HepG2 (cell line): ENCODE measurements around the gene ZNF740. TPM values are rescaled to one million over a fixed set of nuclear protein-coding genes. Genes with fewer than 3 reads are reported as not detected.
A peak's percentile ranks its signal among the peaks of the same experiment; 100 is the strongest.

Experiments
- ATAC-seq: fragments of 200-7000 bp; cut with Tn5 transposase; 3 replicates; pipeline ENCODE4 v1.9.1; 2020; ENCODE audit warnings: mild to moderate bottlenecking, moderate library complexity
- BruUV-seq: library from RNA; stranded (reverse); fragments of 400-500 nt; replicated peaks from 2 replicates; lab custom pipeline; 2021; lab: Mats Ljungman, UMichigan
- CTCF ChIA-PET: fragments of 300-600 bp; formaldehyde crosslinking; extraction: SDS; loops from one replicate; lab custom pipeline; 2021; ENCODE audit warnings: low total read pairs, inconsistent platforms, low intra/inter-chr PET ratio; lab: Yijun Ruan, JAX
- POLR2A ChIA-PET: fragments of 350-600 bp; sonication (Branson Sonifier 250); formaldehyde crosslinking; loops from one replicate; lab custom pipeline; 2020; ENCODE audit warnings: antibody characterized with exemption, inconsistent platforms; lab: Yijun Ruan, JAX
- DNase-seq: peaks from one replicate; pipeline ENCODE4 v3.0.0-alpha.2; 2015; ENCODE audit warnings: low spot score
- FAIRE-seq: peaks from 3 replicates; lab custom pipeline; 2011; peaks lifted over from hg19 to GRCh38; lab: Jason Lieb, UNC
- H2AFZ ChIP-seq: one replicate; pipeline ENCODE4 v1.6.1; 2011; ENCODE audit warnings: low read length, inconsistent platforms
- H3K27ac ChIP-seq: fragments of 300-600 bp; 3 replicates; pipeline ENCODE4 v1.8.0; 2011; ENCODE audit warnings: mixed run types, mild to moderate bottlenecking, mixed read lengths, low read length, inconsistent platforms; ENCODE audit not compliant: insufficient read depth; ENCODE audit errors: extremely low read length
- H3K27me3 ChIP-seq, 2 experiments: fragments of 200-600 bp in 1 of 2; 2 replicates in 1 of 2; 3 replicates in 1 of 2; pipeline versions ENCODE4 v1.6.0 to v1.8.0; 2011; ENCODE audit warnings: low read length in 2 of 2, mild to moderate bottlenecking in 2 of 2, moderate library complexity in 2 of 2, inconsistent platforms in 1 of 2; ENCODE audit not compliant: insufficient read depth in 2 of 2, control insufficient read depth in 1 of 2
- H3K36me3 ChIP-seq, 2 experiments: fragments of 200-600 bp in 1 of 2; replicated peaks in 1 of 2; 2 replicates in 1 of 2; 3 replicates in 1 of 2; pipeline versions ENCODE4 v1.5.1 to v1.8.0; 2011; ENCODE audit warnings: low read length in 2 of 2, inconsistent platforms in 1 of 2; ENCODE audit not compliant: insufficient read depth in 2 of 2, control insufficient read depth in 1 of 2
- H3K4me1 ChIP-seq: 2 replicates; pipeline ENCODE4 v1.5.1; 2012; ENCODE audit warnings: low read length, inconsistent platforms; ENCODE audit not compliant: insufficient read depth
- H3K4me2 ChIP-seq: 2 replicates; pipeline ENCODE4 v1.6.0; 2011; ENCODE audit warnings: low read depth, low read length, inconsistent platforms
- H3K4me3 ChIP-seq, 3 experiments: fragments of 200-600 bp in 1 of 3; sonication (generic), shearing (Covaris generic) in 1 of 3; replicated peaks in 1 of 3; 2 replicates each; pipeline ENCODE4 v1.5.1; 2011 to 2016; ENCODE audit warnings: low read length in 3 of 3, inconsistent platforms in 2 of 3, low read depth in 2 of 3, mild to moderate bottlenecking in 2 of 3, control low read depth in 1 of 3, mixed read lengths in 1 of 3; ENCODE audit not compliant: insufficient read depth in 1 of 3
- H3K79me2 ChIP-seq: one replicate; pipeline ENCODE4 v1.6.1; 2011; ENCODE audit warnings: low read length, inconsistent platforms; ENCODE audit not compliant: insufficient read depth
- H3K9ac ChIP-seq: 2 replicates; pipeline ENCODE4 v1.6.0; 2011; ENCODE audit warnings: mild to moderate bottlenecking, low read depth, low read length, inconsistent platforms; ENCODE audit not compliant: insufficient read depth
- H3K9me3 ChIP-seq: 2 replicates; pipeline ENCODE4 v1.5.1; 2012; ENCODE audit warnings: mild to moderate bottlenecking, low read length
- H4K20me1 ChIP-seq: 2 replicates; pipeline ENCODE4 v1.6.0; 2011; ENCODE audit warnings: inconsistent platforms, mild to moderate bottlenecking, low read length, moderate library complexity; ENCODE audit not compliant: insufficient read depth
- CEBPB ChIP-seq: IDR thresholded peaks from 2 replicates; pipeline ENCODE4 v1.6.1; 2011; ENCODE audit warnings: low read depth, low read length, improper control_type of control experiment, borderline replicate concordance
- PHB2 ChIP-seq: fragments of 450-650 bp; IDR thresholded peaks from 2 replicates; pipeline ENCODE4 v1.6.1; 2018; ENCODE audit not compliant: partially characterized antibody
- RARG ChIP-seq: sonication (generic); formaldehyde crosslinking; IDR thresholded peaks from 2 replicates; pipeline ENCODE4 v1.4.0; 2020; ENCODE audit warnings: low read depth, mild to moderate bottlenecking, missing genetic modification reagents
- SMAD9 ChIP-seq: sonication (generic); formaldehyde crosslinking; IDR thresholded peaks from 2 replicates; pipeline ENCODE4 v1.5.1; 2020; ENCODE audit warnings: mild to moderate bottlenecking, missing genetic modification reagents
- TRAFD1 ChIP-seq: sonication (generic); formaldehyde crosslinking; IDR thresholded peaks from 2 replicates; pipeline ENCODE4 v1.5.1; 2020; ENCODE audit warnings: missing genetic modification reagents, mild to moderate bottlenecking, borderline replicate concordance
- ZNF33B ChIP-seq: sonication (generic); formaldehyde crosslinking; IDR thresholded peaks from 2 replicates; pipeline ENCODE4 v1.5.1; 2020; ENCODE audit warnings: mild to moderate bottlenecking, missing genetic modification reagents
- ZNF564 ChIP-seq: sonication (generic); formaldehyde crosslinking; IDR thresholded peaks from 2 replicates; pipeline ENCODE4 v1.8.1; 2023; ENCODE audit warnings: mild to moderate bottlenecking, missing genetic modification reagents
- ZNF569 ChIP-seq: sonication (generic); formaldehyde crosslinking; IDR thresholded peaks from 2 replicates; pipeline ENCODE4 v1.5.0; 2020; ENCODE audit warnings: mild to moderate bottlenecking, missing genetic modification reagents, moderate library complexity, borderline replicate concordance
- ZNF788 ChIP-seq: sonication (generic); formaldehyde crosslinking; IDR thresholded peaks from 2 replicates; pipeline ENCODE4 v1.5.0; 2020; ENCODE audit warnings: mild to moderate bottlenecking, missing genetic modification reagents, borderline replicate concordance
- ZNF83 ChIP-seq: sonication (generic); formaldehyde crosslinking; IDR thresholded peaks from 2 replicates; pipeline ENCODE4 v1.4.0; 2020; ENCODE audit warnings: missing genetic modification reagents, mild to moderate bottlenecking, borderline replicate concordance
- WGBS: methylation state at CpG from one replicate; pipeline ENCODE4 v1.1.6; 2017; ENCODE audit warnings: low lambda C conversion rate; 5-methylcytosine and 5-hydroxymethylcytosine counted together
- in situ Hi-C: cut with HindIII; loops from 2 replicates; pipeline ENCODE4 v1.10.0; 2017; ENCODE audit warnings: low pct_unique_long_range_greater_than_20kb; ENCODE audit not compliant: extremely low pct_ligation_motif_present
- intact Hi-C: fragments of 100-400 bp; cut with micrococcal nuclease; formaldehyde crosslinking; loops from one replicate; pipeline ENCODE4 v1.10.0; 2022; ENCODE audit not compliant: unreplicated experiment
- polyA plus RNA-seq, 8 experiments: library from polyadenylated mRNA; depleted of rRNA in 3 of 8; stranded (reverse) in 7 of 8; unstranded in 1 of 8; fragments of >200 nt; fragmentation: Illumina TruSeq in 4 of 8; extraction: Trizol in 4 of 8; gene quantifications; 2 replicates each; pipeline versions ENCODE4 v1.2.1 to v1.2.3, GENCODE V29; 2011 to 2016; ENCODE audit warnings: low read depth in 4 of 8, missing spikeins in 1 of 8, mixed read lengths in 1 of 8; ENCODE audit not compliant: insufficient read depth in 1 of 8
- total RNA-seq, 5 experiments: library from RNA; depleted of rRNA; stranded (reverse); fragments of >200 nt; fragmentation: Illumina TruSeq; extraction: Trizol; gene quantifications; 2 replicates each; pipeline ENCODE4 v1.2.3, GENCODE V29; 2016; ENCODE audit warnings: low read depth in 1 of 5
- TF ChIP-seq, protein P1 (sequence below): sonication (generic); formaldehyde crosslinking; IDR thresholded peaks from 2 replicates; pipeline ENCODE4 v1.8.0; 2022; ENCODE audit warnings: mild to moderate bottlenecking, missing genetic modification reagents

Gene ZNF740
- total and polyA plus RNA-seq, 2 of the 13 experiments (the other 11 are each of a cell fraction or from before 2014, with no cell fraction given), result 16.9 to 19.0 TPM

- WGBS, result 2% methylated on average over 7 of the region's 7 CpGs
- peak; percentile 58 for ATAC-seq
- H3K79me2 ChIP-seq, result no peaks in the 10 kb centered on the region
- no peak for TF ChIP-seq PHB2
- TF ChIP-seq CEBPB, result 0 out of 2 replicates have a peak, but pooled peaks have one; percentile 14
- CTCF ChIA-PET, result no interaction called here
- DNase-seq, result no peak
- H3K4me1 ChIP-seq, result peaks cover 34% of the 10 kb centered on the region
- BruUV-seq, result no TSS peak
- H3K9me3 ChIP-seq, result no peaks in the 10 kb centered on the region
- no peaks in the 10 kb centered on the region for H3K36me3 ChIP-seq
- in situ Hi-C loops (no loop called here), intact Hi-C loops (no loop called here)
- H3K27me3 ChIP-seq, result peaks cover 2 to 15% of the 10 kb centered on the region in 2 experiments; a peak in 3 of 5 replicates
- no peak overlapping the region for H3K4me2 ChIP-seq
- FAIRE-seq, result no peak
- no peaks in the 10 kb centered on the region for H4K20me1 ChIP-seq
- H3K9ac ChIP-seq, result no peak overlapping the region
- no peak overlapping the region for H3K4me3 ChIP-seq
- no peak overlapping the region for H3K27ac ChIP-seq
- no peak overlapping the region for H2AFZ ChIP-seq
- POLR2A ChIA-PET, result interaction anchor here (0.9 kb wide), 1 partner anchor 25 kb away, joined by 3 read pairs; the partner anchor contains the start of genes CSAD and ZNF740
These were observed 25.4 kb downstream of the ZNF740 start for GRCh38 chr12:53205747-53206419.

DNA sequence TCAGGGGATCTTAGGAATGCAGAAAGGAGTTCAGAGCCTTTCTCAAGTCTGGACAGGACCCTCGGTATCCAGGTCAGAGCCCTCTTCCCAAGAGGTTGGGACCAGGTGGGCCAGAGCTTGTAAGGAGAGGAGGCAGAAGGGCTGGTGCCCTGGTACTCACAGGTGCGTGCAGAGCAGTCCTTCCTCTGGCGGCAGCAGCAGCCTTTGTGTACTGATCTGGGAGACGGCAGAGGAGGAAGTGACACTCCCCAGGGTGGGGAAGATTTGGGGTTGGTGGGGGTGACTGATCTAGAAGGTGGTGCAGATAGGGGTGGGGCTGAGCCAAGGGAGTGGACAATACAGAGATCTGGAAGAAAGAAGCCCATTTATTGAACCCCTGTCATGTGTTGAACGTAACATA, 26.5 kb downstream of the ZNF740 start, which contains the start of gene ITGB7:
ITGB7 (minus strand) TSS at position 210 of the 400 bp plus-strand sequence. CDS start 6,808 bp downstream, outside the sequence.
- DNase-seq, result no peak
- FAIRE-seq, result no peak
- peaks cover 30% of the 10 kb centered on the region for H3K4me1 ChIP-seq
- H3K4me3 ChIP-seq, result no peak within 1 kb of the TSS
- H3K36me3 ChIP-seq, result no peaks in the 10 kb centered on the region
- no peaks in the 10 kb centered on the region for H3K9me3 ChIP-seq
- ChIA-PET POLR2A (no interaction called here), CTCF (no interaction called here)
- in situ Hi-C loops (no loop called here), intact Hi-C loops (no loop called here)
- H3K27me3 ChIP-seq, result peaks cover 2 to 15% of the 10 kb centered on the region in 2 experiments; a peak in 3 of 5 replicates
- no peak within 1 kb of the TSS for H2AFZ ChIP-seq
- WGBS, result 14% methylated on average over 4 of the region's 5 CpGs
- no TSS peak for BruUV-seq
- H3K27ac ChIP-seq, result no peak within 1 kb of the TSS
- H3K9ac ChIP-seq, result no peak within 1 kb of the TSS
- no peaks in the 10 kb centered on the region for H4K20me1 ChIP-seq
- H3K4me2 ChIP-seq, result no peak within 1 kb of the TSS
- no peak for ATAC-seq
- no peaks in the 10 kb centered on the region for H3K79me2 ChIP-seq
- TF ChIP-seq ZNF569 (no peak), RARG (no peak), ZNF83 (no peak), TRAFD1 (CRISPR knock-in tag) (no peak), ZNF788 (CRISPR knock-in tag) (no peak), ZNF33B (no peak), ZNF564 (no peak), SMAD9 (CRISPR knock-in tag) (no peak)
- TF ChIP-seq, protein P1, sequence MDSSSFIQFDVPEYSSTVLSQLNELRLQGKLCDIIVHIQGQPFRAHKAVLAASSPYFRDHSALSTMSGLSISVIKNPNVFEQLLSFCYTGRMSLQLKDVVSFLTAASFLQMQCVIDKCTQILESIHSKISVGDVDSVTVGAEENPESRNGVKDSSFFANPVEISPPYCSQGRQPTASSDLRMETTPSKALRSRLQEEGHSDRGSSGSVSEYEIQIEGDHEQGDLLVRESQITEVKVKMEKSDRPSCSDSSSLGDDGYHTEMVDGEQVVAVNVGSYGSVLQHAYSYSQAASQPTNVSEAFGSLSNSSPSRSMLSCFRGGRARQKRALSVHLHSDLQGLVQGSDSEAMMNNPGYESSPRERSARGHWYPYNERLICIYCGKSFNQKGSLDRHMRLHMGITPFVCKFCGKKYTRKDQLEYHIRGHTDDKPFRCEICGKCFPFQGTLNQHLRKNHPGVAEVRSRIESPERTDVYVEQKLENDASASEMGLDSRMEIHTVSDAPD (CRISPR knock-in tag), result no peak
